OCI-LY1 (cell line): ENCODE data around the gene RNF141.

Experiments
- H2AFZ ChIP-seq: fragments of 200-600 bp; sonication (generic), shearing (Covaris generic); 2 replicates; pipeline ENCODE4 v1.6.0; 2014; ENCODE audit warnings: antibody characterized with exemption, mild to moderate bottlenecking, low read length
- H3F3A ChIP-seq: fragments of 200-600 bp; sonication (generic), shearing (Covaris generic); 2 replicates; pipeline ENCODE4 v1.6.0; 2014; ENCODE audit warnings: mild to moderate bottlenecking, antibody characterized with exemption, low read length, moderate library complexity; ENCODE audit not compliant: insufficient read depth
- H3K27ac ChIP-seq: fragments of 200-600 bp; sonication (generic); 2 replicates; pipeline ENCODE4 v1.5.1; 2014; ENCODE audit warnings: low read length, mixed run types, mild to moderate bottlenecking, low read depth; ENCODE audit not compliant: poor library complexity, severe bottlenecking
- H3K27me3 ChIP-seq: fragments of 200-600 bp; sonication (generic); 2 replicates; pipeline ENCODE4 v1.6.0; 2014; ENCODE audit warnings: antibody characterized with exemption, mild to moderate bottlenecking, low read length, moderate library complexity; ENCODE audit not compliant: insufficient read depth
- H3K36me3 ChIP-seq: fragments of 200-600 bp; sonication (generic); 2 replicates; pipeline ENCODE4 v1.6.1; 2014; ENCODE audit warnings: mild to moderate bottlenecking, antibody characterized with exemption, low read length, moderate library complexity, mixed read lengths; ENCODE audit not compliant: insufficient read depth
- H3K4me1 ChIP-seq: fragments of 200-600 bp; sonication (generic); 2 replicates; pipeline ENCODE4 v1.5.1; 2014; ENCODE audit warnings: mild to moderate bottlenecking, low read length, moderate library complexity; ENCODE audit not compliant: insufficient read depth, severe bottlenecking
- H3K4me2 ChIP-seq: fragments of 200-600 bp; sonication (generic), shearing (Covaris generic); 2 replicates; pipeline ENCODE4 v1.6.1; 2014; ENCODE audit warnings: low read length
- H3K4me3 ChIP-seq: fragments of 200-600 bp; sonication (generic); 2 replicates; pipeline ENCODE4 v1.5.1; 2014; ENCODE audit warnings: low read length, low read depth, mild to moderate bottlenecking, mixed read lengths; ENCODE audit not compliant: poor library complexity, severe bottlenecking
- H3K79me2 ChIP-seq: fragments of 200-600 bp; shearing (Covaris generic); 2 replicates; pipeline ENCODE4 v1.6.1; 2016; ENCODE audit warnings: mixed run types, low read length, mixed read lengths; ENCODE audit not compliant: insufficient read depth
- H3K9ac ChIP-seq: fragments of 200-600 bp; sonication (generic), shearing (Covaris generic); 2 replicates; pipeline ENCODE4 v1.6.1; 2014; ENCODE audit warnings: mild to moderate bottlenecking, low read length, mixed read lengths
- H3K9me2 ChIP-seq: fragments of 200-600 bp; sonication (generic), shearing (Covaris generic); 2 replicates; pipeline ENCODE4 v1.6.1; 2014; ENCODE audit warnings: low read depth, mild to moderate bottlenecking, low read length, mixed read lengths
- H3K9me3 ChIP-seq: fragments of 200-600 bp; shearing (Covaris generic); 2 replicates; pipeline ENCODE4 v1.6.1; 2014; ENCODE audit warnings: low read length, mixed read lengths
- H4K20me1 ChIP-seq: fragments of 200-600 bp; sonication (generic), shearing (Covaris generic); 2 replicates; pipeline ENCODE4 v1.6.0; 2016; ENCODE audit warnings: mild to moderate bottlenecking, low read length; ENCODE audit not compliant: insufficient read depth
- EZH2 ChIP-seq: fragments of 200-600 bp; sonication (generic), shearing (Covaris generic); IDR thresholded peaks from 2 replicates; pipeline ENCODE4 v1.8.0; 2017; ENCODE audit warnings: borderline replicate concordance, mixed run types, mild to moderate bottlenecking, antibody characterized with exemption, low read length, moderate library complexity, mixed read lengths
- TF ChIP-seq, protein P1 (sequence below): fragments of 200-600 bp; sonication (generic), shearing (Covaris generic); IDR thresholded peaks from 2 replicates; pipeline ENCODE4 v1.5.1; 2017; ENCODE audit warnings: mild to moderate bottlenecking, antibody characterized with exemption, low read length, moderate library complexity, mixed read lengths

Gene RNF141

DNA sequence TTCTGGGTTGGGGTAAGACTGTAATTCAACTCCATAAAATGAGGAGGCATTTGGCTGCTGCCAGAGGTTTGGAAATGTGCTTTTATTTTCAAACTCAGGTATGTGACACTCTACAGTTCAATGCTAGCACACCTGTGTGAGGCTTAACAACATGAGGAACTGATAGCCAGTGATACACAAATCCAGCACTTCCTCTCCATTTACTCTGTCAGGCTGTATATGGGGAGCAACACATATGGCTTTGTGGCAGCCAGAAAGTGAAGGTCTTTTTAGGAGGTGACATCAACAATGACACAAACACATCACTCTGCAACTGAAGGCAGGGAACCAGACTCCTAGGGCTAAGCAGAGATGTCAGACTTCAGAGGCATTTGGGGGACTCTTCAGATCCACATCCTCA is 32.0 kb upstream of the RNF141 start:
- no peaks in the 10 kb centered on the region for H3K4me1 ChIP-seq
- H3K27me3 ChIP-seq: no peaks in the 10 kb centered on the region
- no peaks in the 10 kb centered on the region for H3K79me2 ChIP-seq
- TF ChIP-seq, protein P1, sequence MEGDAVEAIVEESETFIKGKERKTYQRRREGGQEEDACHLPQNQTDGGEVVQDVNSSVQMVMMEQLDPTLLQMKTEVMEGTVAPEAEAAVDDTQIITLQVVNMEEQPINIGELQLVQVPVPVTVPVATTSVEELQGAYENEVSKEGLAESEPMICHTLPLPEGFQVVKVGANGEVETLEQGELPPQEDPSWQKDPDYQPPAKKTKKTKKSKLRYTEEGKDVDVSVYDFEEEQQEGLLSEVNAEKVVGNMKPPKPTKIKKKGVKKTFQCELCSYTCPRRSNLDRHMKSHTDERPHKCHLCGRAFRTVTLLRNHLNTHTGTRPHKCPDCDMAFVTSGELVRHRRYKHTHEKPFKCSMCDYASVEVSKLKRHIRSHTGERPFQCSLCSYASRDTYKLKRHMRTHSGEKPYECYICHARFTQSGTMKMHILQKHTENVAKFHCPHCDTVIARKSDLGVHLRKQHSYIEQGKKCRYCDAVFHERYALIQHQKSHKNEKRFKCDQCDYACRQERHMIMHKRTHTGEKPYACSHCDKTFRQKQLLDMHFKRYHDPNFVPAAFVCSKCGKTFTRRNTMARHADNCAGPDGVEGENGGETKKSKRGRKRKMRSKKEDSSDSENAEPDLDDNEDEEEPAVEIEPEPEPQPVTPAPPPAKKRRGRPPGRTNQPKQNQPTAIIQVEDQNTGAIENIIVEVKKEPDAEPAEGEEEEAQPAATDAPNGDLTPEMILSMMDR: no peak
- TF ChIP-seq EZH2: no peak
- H3F3A ChIP-seq: no peaks in the 10 kb centered on the region
- H3K36me3 ChIP-seq: no peaks in the 10 kb centered on the region
- H2AFZ ChIP-seq: no peak overlapping the region
- H3K4me2 ChIP-seq: no peak overlapping the region
- H3K9ac ChIP-seq: no peak overlapping the region
- H3K27ac ChIP-seq: no peak overlapping the region
- no peaks in the 10 kb centered on the region for H3K9me2 ChIP-seq
- no peak overlapping the region for H3K4me3 ChIP-seq
- H4K20me1 ChIP-seq: no peaks in the 10 kb centered on the region
- H3K9me3 ChIP-seq: no peaks in the 10 kb centered on the region

DNA sequence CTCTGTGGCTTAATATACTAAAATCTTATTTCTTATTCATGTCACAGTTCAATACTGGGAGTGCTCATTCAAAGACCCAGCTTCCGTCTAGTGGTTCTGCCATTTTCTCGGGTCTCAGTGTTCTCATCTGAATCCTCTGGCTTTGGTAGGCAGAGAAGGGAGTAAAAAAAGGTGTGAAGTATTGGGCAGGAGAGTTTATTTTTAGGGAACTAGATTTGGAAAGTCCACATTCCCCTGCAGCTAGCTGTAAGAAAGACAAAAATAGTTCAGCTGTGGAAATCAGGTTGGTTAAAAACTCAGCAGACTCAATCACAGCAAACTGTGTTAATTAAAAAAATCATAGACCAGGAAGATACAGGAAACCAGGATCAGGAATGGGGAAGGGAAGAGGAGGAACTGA is 31.5 kb upstream of the RNF141 start:
- no peaks in the 10 kb centered on the region for H3K9me3 ChIP-seq
- no peaks in the 10 kb centered on the region for H4K20me1 ChIP-seq
- no peak overlapping the region for H3K9ac ChIP-seq
- no peaks in the 10 kb centered on the region for H3K36me3 ChIP-seq
- H3K4me3 ChIP-seq: no peak overlapping the region
- TF ChIP-seq EZH2: no peak
- TF ChIP-seq, protein P1: no peak
- H3K27ac ChIP-seq: no peak overlapping the region
- no peak overlapping the region for H3K4me2 ChIP-seq
- no peaks in the 10 kb centered on the region for H3K9me2 ChIP-seq
- H3K27me3 ChIP-seq: no peaks in the 10 kb centered on the region
- no peaks in the 10 kb centered on the region for H3F3A ChIP-seq
- H3K79me2 ChIP-seq: no peaks in the 10 kb centered on the region
- no peaks in the 10 kb centered on the region for H3K4me1 ChIP-seq
- no peak overlapping the region for H2AFZ ChIP-seq

DNA sequence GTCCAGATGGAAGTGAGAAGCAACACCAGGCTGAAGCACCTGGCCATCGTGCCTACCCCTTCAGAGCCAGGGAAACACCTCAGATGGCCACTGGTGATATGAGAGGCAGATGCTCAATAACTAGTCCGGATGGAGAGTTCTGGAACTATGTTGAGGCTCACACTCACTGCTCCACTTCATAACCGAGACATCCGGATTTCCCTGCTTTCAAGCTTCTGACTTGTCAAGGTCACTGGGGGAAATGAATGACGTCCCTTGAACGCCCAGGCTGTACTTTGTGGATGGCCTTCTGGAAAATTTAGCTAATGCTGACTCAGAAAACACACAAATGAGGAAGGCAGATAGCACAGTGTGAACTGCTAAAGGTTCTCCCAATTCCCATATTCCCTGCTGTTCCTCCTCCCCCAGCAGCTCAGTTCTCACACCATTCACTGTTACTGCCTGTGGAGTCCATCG is 27.5 kb upstream of the RNF141 start, which contains the start of gene LYVE1:
TSS of gene LYVE1 (minus strand) at position 180 of the 456 bp plus-strand sequence. CDS start at position 47, 133 bp downstream.
- no peaks in the 10 kb centered on the region for H3K4me1 ChIP-seq
- H3K9me3 ChIP-seq: no peaks in the 10 kb centered on the region

More for the DNA sequence above, 27.5 kb upstream of the RNF141 start, which contains the start of gene LYVE1:
- Histone ChIP-seq H3F3A (no peaks in the 10 kb centered on the region), H3K9me2 (no peaks in the 10 kb centered on the region), H3K4me3 (no peak within 1 kb of the TSS), H4K20me1 (no peaks in the 10 kb centered on the region), H3K36me3 (no peaks in the 10 kb centered on the region), H3K27ac (no peak within 1 kb of the TSS), H2AFZ (no peak within 1 kb of the TSS), H3K79me2 (no peaks in the 10 kb centered on the region), H3K4me2 (no peak within 1 kb of the TSS), H3K9ac (no peak within 1 kb of the TSS), H3K27me3 (no peaks in the 10 kb centered on the region)
- no peak for TF ChIP-seq EZH2
- TF ChIP-seq, protein P1: no peak
